PC-3 (cell line): Measurements from ENCODE around the gene IL16. TPM values are rescaled to one million over a fixed set of nuclear protein-coding genes. Genes with fewer than 3 reads are reported as not detected.

ENCODE experiments used
- ATAC-seq: fragments of 200-7000 bp; cut with Tn5 transposase; 2 replicates; pipeline ENCODE4 v1.9.1; 2020; ENCODE audit warnings: mild to moderate bottlenecking, moderate library complexity
- BruUV-seq: library from RNA; stranded (reverse); fragments of 400-500 nt; replicated peaks from 2 replicates; lab custom pipeline; 2021; lab: Mats Ljungman, UMichigan
- CTCF ChIA-PET: fragments of 300-600 bp; sonication (Branson Sonifier 250); formaldehyde crosslinking; loops from one replicate; lab custom pipeline; 2022; ENCODE audit warnings: antibody characterized with exemption; lab: Charles Lee
- POLR2A ChIA-PET: fragments of 300-600 bp; sonication (Branson Sonifier 250); formaldehyde crosslinking; loops from one replicate; lab custom pipeline; 2022; ENCODE audit warnings: antibody characterized with exemption; ENCODE audit not compliant: unreplicated experiment; lab: Charles Lee
- DNase-seq: peaks from one replicate; pipeline ENCODE4 v3.0.0-alpha.2; 2015
- H2AFZ ChIP-seq: fragments of 300-600 bp; sonication (generic); 2 replicates; pipeline ENCODE4 v1.6.0; 2016; ENCODE audit warnings: antibody characterized with exemption, low read length
- H3F3A ChIP-seq: fragments of 300-600 bp; sonication (generic); one replicate; pipeline ENCODE4 v1.6.0; 2017; ENCODE audit warnings: antibody characterized with exemption, low read length, control low read depth, mild to moderate bottlenecking; ENCODE audit not compliant: unreplicated experiment
- H3K27ac ChIP-seq: fragments of 300-600 bp; sonication (generic); 2 replicates; pipeline ENCODE4 v1.5.1; 2016; ENCODE audit warnings: mild to moderate bottlenecking, low read length
- H3K27me3 ChIP-seq: fragments of 300-600 bp; sonication (generic); 2 replicates; pipeline ENCODE4 v1.6.1; 2016; ENCODE audit warnings: low read length, mixed read lengths
- H3K36me3 ChIP-seq: fragments of 300-600 bp; sonication (generic); 2 replicates; pipeline ENCODE4 v1.6.1; 2016; ENCODE audit warnings: low read depth, mixed run types, low read length, mixed read lengths
- H3K4me1 ChIP-seq: fragments of 300-600 bp; sonication (generic); 2 replicates; pipeline ENCODE4 v1.5.1; 2016; ENCODE audit warnings: low read length; ENCODE audit not compliant: insufficient read depth
- H3K4me2 ChIP-seq: fragments of 300-600 bp; sonication (generic); 2 replicates; pipeline ENCODE4 v1.6.0; 2016; ENCODE audit warnings: low read length
- H3K4me3 ChIP-seq: fragments of 300-600 bp; sonication (generic); 2 replicates; pipeline ENCODE4 v1.5.1; 2016; ENCODE audit warnings: mild to moderate bottlenecking, low read length, mixed read lengths
- H3K79me2 ChIP-seq: fragments of 300-600 bp; sonication (generic); 2 replicates; pipeline ENCODE4 v1.6.1; 2017; ENCODE audit warnings: low read length, mixed read lengths
- H3K9ac ChIP-seq: fragments of 300-600 bp; sonication (generic); 2 replicates; pipeline ENCODE4 v1.6.0; 2016; ENCODE audit warnings: mild to moderate bottlenecking, low read length
- H3K9me2 ChIP-seq: fragments of 300-600 bp; sonication (generic); replicated peaks from 2 replicates; pipeline ENCODE4 v1.6.1; 2016; ENCODE audit warnings: mixed run types, low read length, mixed read lengths
- H3K9me3 ChIP-seq: fragments of 300-600 bp; sonication (generic); 2 replicates; pipeline ENCODE4 v1.6.1; 2016; ENCODE audit warnings: low read length, mixed read lengths
- H4K20me1 ChIP-seq: fragments of 300-600 bp; sonication (generic); 2 replicates; pipeline ENCODE4 v1.6.1; 2016; ENCODE audit warnings: low read length, mixed read lengths
- EZH2 ChIP-seq: fragments of 300-600 bp; sonication (generic); IDR thresholded peaks from one replicate; pipeline ENCODE4 v1.6.1; 2017; ENCODE audit warnings: antibody characterized with exemption, mild to moderate bottlenecking, low read length; ENCODE audit not compliant: unreplicated experiment
- EZH2phosphoT487 ChIP-seq: fragments of 300-600 bp; sonication (generic); IDR thresholded peaks from 2 replicates; pipeline ENCODE4 v1.6.1; 2018; ENCODE audit warnings: mild to moderate bottlenecking, antibody characterized with exemption, low read length, borderline replicate concordance
- intact Hi-C: fragments of 100-400 bp; cut with micrococcal nuclease; formaldehyde crosslinking; loops from 2 replicates; pipeline ENCODE4 v1.9.0; 2023
- total RNA-seq: library from RNA; depleted of rRNA; stranded (reverse); fragments of >200 nt; gene quantifications from 2 replicates; pipeline ENCODE4 v1.2.3, GENCODE V29; 2014
- TF ChIP-seq, protein P1 (sequence below): fragments of 300-600 bp; sonication (generic); conservative IDR thresholded peaks from 2 replicates; pipeline ENCODE4 v1.5.1; 2017; ENCODE audit warnings: antibody characterized with exemption, low read depth, mild to moderate bottlenecking, low read length

The IL16 gene
- total RNA-seq, 1 experiment from 2014 or later = 0.04 TPM

DNA sequence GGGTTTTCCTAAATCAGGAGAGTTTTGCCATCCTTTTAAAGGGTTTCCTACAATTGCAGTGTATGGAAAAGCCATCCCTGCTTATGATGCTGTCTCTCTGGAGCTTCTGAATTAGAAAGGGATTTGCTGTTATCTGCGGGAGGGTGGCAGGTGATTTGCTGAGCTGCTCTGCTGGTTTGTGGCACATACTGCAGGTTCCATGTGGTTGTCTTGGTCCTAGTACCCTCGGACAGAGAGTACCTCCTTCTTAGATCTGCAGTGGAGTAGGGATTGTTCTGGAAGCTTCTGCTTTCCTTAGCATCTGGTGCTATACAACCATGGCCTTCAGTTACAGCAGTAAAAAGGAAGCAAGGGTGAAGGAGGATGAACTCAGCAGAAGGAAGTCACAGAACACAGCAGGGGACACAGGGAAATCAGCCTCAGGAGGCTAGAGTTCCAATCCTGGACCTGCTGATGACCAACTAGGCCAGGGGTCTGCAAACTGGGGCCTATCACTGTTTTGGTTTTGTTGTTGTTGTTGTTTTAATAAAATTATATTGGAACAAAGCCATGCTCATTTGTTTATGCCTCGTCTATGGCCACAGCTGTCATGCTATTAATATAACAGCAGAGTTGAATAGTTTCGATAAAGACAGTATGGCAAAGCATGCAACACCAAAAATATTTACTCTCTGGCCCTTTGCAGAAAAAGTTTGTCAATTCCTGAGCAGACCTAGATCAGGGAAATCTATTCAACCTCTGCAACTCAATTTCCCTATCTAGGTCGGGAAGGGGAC, 87.8 kb downstream of the IL16 start:
- BruUV-seq = no TSS peak
- TF ChIP-seq EZH2 (no peak), EZH2phosphoT487 (no peak)
- TF ChIP-seq, protein P1, sequence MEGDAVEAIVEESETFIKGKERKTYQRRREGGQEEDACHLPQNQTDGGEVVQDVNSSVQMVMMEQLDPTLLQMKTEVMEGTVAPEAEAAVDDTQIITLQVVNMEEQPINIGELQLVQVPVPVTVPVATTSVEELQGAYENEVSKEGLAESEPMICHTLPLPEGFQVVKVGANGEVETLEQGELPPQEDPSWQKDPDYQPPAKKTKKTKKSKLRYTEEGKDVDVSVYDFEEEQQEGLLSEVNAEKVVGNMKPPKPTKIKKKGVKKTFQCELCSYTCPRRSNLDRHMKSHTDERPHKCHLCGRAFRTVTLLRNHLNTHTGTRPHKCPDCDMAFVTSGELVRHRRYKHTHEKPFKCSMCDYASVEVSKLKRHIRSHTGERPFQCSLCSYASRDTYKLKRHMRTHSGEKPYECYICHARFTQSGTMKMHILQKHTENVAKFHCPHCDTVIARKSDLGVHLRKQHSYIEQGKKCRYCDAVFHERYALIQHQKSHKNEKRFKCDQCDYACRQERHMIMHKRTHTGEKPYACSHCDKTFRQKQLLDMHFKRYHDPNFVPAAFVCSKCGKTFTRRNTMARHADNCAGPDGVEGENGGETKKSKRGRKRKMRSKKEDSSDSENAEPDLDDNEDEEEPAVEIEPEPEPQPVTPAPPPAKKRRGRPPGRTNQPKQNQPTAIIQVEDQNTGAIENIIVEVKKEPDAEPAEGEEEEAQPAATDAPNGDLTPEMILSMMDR = no peak
- Histone ChIP-seq H3K9me2 (no peaks in the 10 kb centered on the region), H3K4me2 (no peak overlapping the region), H3K27ac (no peak overlapping the region), H3F3A (no peaks in the 10 kb centered on the region), H3K4me1 (0 out of 2 replicates have a peak, but pooled peaks cover 7% of the 10 kb centered on the region), H3K27me3 (0 out of 2 replicates have a peak, but pooled peaks cover 20% of the 10 kb centered on the region), H3K9me3 (no peaks in the 10 kb centered on the region), H3K79me2 (no peaks in the 10 kb centered on the region), H3K9ac (no peak overlapping the region), H2AFZ (no peak overlapping the region), H3K4me3 (no peak overlapping the region), H4K20me1 (no peaks in the 10 kb centered on the region), H3K36me3 (no peaks in the 10 kb centered on the region)
- DNase-seq = no peak
- no peak for ATAC-seq
- intact Hi-C loops = no loop called here
- ChIA-PET POLR2A (no interaction called here), CTCF (no interaction called here)

DNA sequence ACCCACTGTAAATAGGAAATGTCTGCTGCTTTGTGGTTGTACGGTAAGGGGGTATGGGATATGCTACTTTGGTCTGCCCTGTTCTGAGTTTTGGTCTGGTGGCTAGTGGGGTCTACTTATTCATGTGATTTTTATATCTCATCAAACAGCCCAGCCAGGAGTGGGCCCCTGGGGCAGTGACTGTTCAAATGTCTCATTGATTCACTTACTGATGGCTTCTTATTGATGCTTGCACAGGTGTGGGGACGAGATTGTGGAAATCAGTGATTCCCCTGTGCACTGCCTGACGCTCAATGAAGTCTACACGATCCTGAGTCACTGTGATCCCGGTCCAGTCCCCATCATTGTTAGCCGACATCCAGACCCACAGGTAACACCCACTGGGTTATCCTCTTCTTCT, 88.8 kb downstream of the IL16 start:
- no peaks in the 10 kb centered on the region for H3K36me3 ChIP-seq
- no peak overlapping the region for H3K27ac ChIP-seq
- ChIA-PET POLR2A (no interaction called here), CTCF (no interaction called here)
- 0 out of 2 replicates have a peak, but pooled peaks cover 20% of the 10 kb centered on the region for H3K27me3 ChIP-seq
- H4K20me1 ChIP-seq = no peaks in the 10 kb centered on the region
- H3K4me2 ChIP-seq = no peak overlapping the region
- no peaks in the 10 kb centered on the region for H3F3A ChIP-seq
- no peaks in the 10 kb centered on the region for H3K9me3 ChIP-seq
- H3K4me1 ChIP-seq = no peaks in the 10 kb centered on the region
- no peaks in the 10 kb centered on the region for H3K9me2 ChIP-seq
- H3K79me2 ChIP-seq = no peaks in the 10 kb centered on the region
- intact Hi-C loops = no loop called here
- DNase-seq (no peak), ATAC-seq (no peak)
- H3K4me3 ChIP-seq = no peak overlapping the region
- BruUV-seq = no TSS peak
- TF ChIP-seq, protein P1 = no peak
- TF ChIP-seq EZH2phosphoT487 (no peak), EZH2 (no peak)
- H3K9ac ChIP-seq = no peak overlapping the region
- H2AFZ ChIP-seq = no peak overlapping the region

DNA sequence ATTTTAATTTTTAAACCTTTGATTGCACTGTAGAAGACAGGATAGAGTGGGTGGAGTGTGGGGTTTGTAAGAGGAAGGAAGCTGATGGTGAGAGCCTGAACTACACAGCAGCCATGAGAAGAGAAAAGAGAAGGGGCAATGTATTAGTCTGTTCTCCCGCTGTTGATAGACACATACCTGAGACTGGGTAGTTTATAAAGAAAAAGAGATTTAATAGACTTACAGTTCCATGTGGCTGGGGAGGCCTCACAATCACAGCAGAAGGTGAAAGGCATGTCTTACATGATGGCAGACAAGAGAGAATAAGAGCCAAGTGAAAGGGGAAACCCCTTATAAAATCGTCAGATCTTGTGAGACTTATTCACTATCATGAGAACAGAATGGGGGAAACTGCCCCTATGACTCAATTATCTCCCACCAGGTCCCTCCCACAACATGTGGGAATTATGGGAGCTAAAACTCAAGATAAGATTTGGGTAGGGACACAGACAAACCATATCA, 90.0 kb downstream of the IL16 start:
- no peak overlapping the region for H3K27ac ChIP-seq
- H3K4me2 ChIP-seq = no peak overlapping the region
- intact Hi-C loops = no loop called here
- POLR2A ChIA-PET = no interaction called here
- H3K4me1 ChIP-seq = no peaks in the 10 kb centered on the region
- TF ChIP-seq, protein P1 = no peak
- TF ChIP-seq EZH2phosphoT487 = no peak
- TF ChIP-seq EZH2 = no peak
- BruUV-seq = no TSS peak
- H3K9me2 ChIP-seq = no peaks in the 10 kb centered on the region
- no peaks in the 10 kb centered on the region for H3F3A ChIP-seq
- H3K27me3 ChIP-seq = 0 out of 2 replicates have a peak, but pooled peaks cover 20% of the 10 kb centered on the region
- no peak overlapping the region for H3K9ac ChIP-seq
- CTCF ChIA-PET = no interaction called here
- no peaks in the 10 kb centered on the region for H4K20me1 ChIP-seq
- no peak for DNase-seq
- no peak for ATAC-seq
- H3K79me2 ChIP-seq = no peaks in the 10 kb centered on the region
- H2AFZ ChIP-seq = no peak overlapping the region
- H3K4me3 ChIP-seq = no peak overlapping the region
- no peaks in the 10 kb centered on the region for H3K9me3 ChIP-seq
- H3K36me3 ChIP-seq = no peaks in the 10 kb centered on the region
